ENCODE measurements around the gene MTCH2. TPM values are rescaled to one million over a fixed set of nuclear protein-coding genes. Genes with fewer than 3 reads are reported as not detected.

Gene MTCH2
- total RNA-seq, 1 experiment from 2014 or later = 160 TPM

- TF ChIP-seq NR3C1 (CRISPR knock-in tag; conservative IDR thresholded peaks at IDR 0.05; ENCODE audit: low read depth) (no peak), TEAD4 (CRISPR knock-in tag; IDR thresholded peaks at IDR 0.05) (0 out of 2 replicates have a peak, but pooled peaks have one; percentile 50), ZNF121 (CRISPR knock-in tag; IDR thresholded peaks at IDR 0.05) (no peak), CBFB (CRISPR knock-in tag; IDR thresholded peaks at IDR 0.05; ENCODE audit: low read depth) (peak; percentile 79; the same call in 1 of the 2 replicates), ZNF396 (CRISPR knock-in tag; IDR thresholded peaks at IDR 0.05; ENCODE audit: borderline replicate concordance) (no peak), TCF7 (CRISPR knock-in tag; IDR thresholded peaks at IDR 0.05; ENCODE audit: low read depth) (0 out of 2 replicates have a peak, but pooled peaks have one; percentile 56), MXD4 (CRISPR knock-in tag; IDR thresholded peaks at IDR 0.05; ENCODE audit: borderline replicate concordance) (no peak), SMAD4 (CRISPR knock-in tag; IDR thresholded peaks at IDR 0.05) (no peak), ATF1 (CRISPR knock-in tag; IDR thresholded peaks at IDR 0.05) (peak; percentile 56; the same call in 1 of the 2 replicates), PRDM15 (CRISPR knock-in tag; IDR thresholded peaks at IDR 0.05) (no peak), ZBTB21 (CRISPR knock-in tag; IDR thresholded peaks at IDR 0.05; ENCODE audit: borderline replicate concordance) (no peak; the same call in 1 of the 2 replicates), KAT7 (CRISPR knock-in tag; IDR thresholded peaks at IDR 0.05; ENCODE audit: borderline replicate concordance) (no peak; the same call in 1 of the 2 replicates), SP1 (CRISPR knock-in tag; conservative IDR thresholded peaks at IDR 0.05) (peak; percentile 89), IRF2 (CRISPR knock-in tag; IDR thresholded peaks at IDR 0.05; ENCODE audit: borderline replicate concordance, low read depth) (no peak), FOXP1 (CRISPR knock-in tag; IDR thresholded peaks at IDR 0.05; ENCODE audit: borderline replicate concordance) (no peak), STAT6 (CRISPR knock-in tag; conservative IDR thresholded peaks at IDR 0.05; ENCODE audit: low read depth) (no peak), MLX (CRISPR knock-in tag; IDR thresholded peaks at IDR 0.05) (no peak), OVOL2 (CRISPR knock-in tag; IDR thresholded peaks at IDR 0.05; ENCODE audit: borderline replicate concordance) (no peak; the same call in 1 of the 2 replicates), JAZF1 (CRISPR knock-in tag; IDR thresholded peaks at IDR 0.05) (no peak), ZNF219 (CRISPR knock-in tag; IDR thresholded peaks at IDR 0.05; ENCODE audit: borderline replicate concordance) (no peak), MYBL2 (CRISPR knock-in tag; IDR thresholded peaks at IDR 0.05) (peak; percentile 86; the same call in 1 of the 2 replicates), ETV6 (CRISPR knock-in tag; IDR thresholded peaks at IDR 0.05) (peak; percentile 94; the same call in 1 of the 2 replicates), GRHL2 (CRISPR knock-in tag; IDR thresholded peaks at IDR 0.05; ENCODE audit: insufficient replicate concordance, severe bottlenecking) (no peak), USF1 (CRISPR knock-in tag; IDR thresholded peaks at IDR 0.05) (peak; percentile 32)
- TF ChIP-seq, protein P1, sequence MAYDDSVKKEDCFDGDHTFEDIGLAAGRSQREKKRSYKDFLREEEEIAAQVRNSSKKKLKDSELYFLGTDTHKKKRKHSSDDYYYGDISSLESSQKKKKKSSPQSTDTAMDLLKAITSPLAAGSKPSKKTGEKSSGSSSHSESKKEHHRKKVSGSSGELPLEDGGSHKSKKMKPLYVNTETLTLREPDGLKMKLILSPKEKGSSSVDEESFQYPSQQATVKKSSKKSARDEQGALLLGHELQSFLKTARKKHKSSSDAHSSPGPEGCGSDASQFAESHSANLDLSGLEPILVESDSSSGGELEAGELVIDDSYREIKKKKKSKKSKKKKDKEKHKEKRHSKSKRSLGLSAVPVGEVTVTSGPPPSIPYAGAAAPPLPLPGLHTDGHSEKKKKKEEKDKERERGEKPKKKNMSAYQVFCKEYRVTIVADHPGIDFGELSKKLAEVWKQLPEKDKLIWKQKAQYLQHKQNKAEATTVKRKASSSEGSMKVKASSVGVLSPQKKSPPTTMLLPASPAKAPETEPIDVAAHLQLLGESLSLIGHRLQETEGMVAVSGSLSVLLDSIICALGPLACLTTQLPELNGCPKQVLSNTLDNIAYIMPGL (CRISPR knock-in tag; IDR thresholded peaks at IDR 0.05) = peak; percentile 60; the same call in 1 of the 2 replicates
- TF ChIP-seq, protein P2, sequence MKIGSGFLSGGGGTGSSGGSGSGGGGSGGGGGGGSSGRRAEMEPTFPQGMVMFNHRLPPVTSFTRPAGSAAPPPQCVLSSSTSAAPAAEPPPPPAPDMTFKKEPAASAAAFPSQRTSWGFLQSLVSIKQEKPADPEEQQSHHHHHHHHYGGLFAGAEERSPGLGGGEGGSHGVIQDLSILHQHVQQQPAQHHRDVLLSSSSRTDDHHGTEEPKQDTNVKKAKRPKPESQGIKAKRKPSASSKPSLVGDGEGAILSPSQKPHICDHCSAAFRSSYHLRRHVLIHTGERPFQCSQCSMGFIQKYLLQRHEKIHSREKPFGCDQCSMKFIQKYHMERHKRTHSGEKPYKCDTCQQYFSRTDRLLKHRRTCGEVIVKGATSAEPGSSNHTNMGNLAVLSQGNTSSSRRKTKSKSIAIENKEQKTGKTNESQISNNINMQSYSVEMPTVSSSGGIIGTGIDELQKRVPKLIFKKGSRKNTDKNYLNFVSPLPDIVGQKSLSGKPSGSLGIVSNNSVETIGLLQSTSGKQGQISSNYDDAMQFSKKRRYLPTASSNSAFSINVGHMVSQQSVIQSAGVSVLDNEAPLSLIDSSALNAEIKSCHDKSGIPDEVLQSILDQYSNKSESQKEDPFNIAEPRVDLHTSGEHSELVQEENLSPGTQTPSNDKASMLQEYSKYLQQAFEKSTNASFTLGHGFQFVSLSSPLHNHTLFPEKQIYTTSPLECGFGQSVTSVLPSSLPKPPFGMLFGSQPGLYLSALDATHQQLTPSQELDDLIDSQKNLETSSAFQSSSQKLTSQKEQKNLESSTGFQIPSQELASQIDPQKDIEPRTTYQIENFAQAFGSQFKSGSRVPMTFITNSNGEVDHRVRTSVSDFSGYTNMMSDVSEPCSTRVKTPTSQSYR (CRISPR knock-in tag; IDR thresholded peaks at IDR 0.05) = peak; percentile 94
These were observed 63.5 kb downstream of the MTCH2 start, which contains the start of the genes KBTBD4 and NDUFS3 (continued) for GRCh38 chr11:47578524-47579494.

All from WTC11 (cell line).